Activated CD4-positive, alpha-beta T cell treated with anti-CD3 and anti-CD28 coated beads, Interleukin-2, Interleukin-4, amounts not matched to agents 100 ng/mL and 50 ng/mL, durations not matched to agents 16 hours and 8 hours (primary cell): ENCODE results near the gene ICAM3.
"Not testable (repeated sequence)": the region's sequence is repeated elsewhere in the genome, so short reads cannot be mapped to it uniquely, and the experiment has no call there.

Experiments used
- DNase-seq: peaks from one replicate; pipeline ENCODE4 v3.0.0-alpha.2; 2020; ENCODE audit warnings: low spot score

Gene ICAM3

GRCh38 chr19:10346509-10346908 is 7.1 kb upstream of the ICAM3 start:
- no peak for DNase-seq

- no peak for DNase-seq
These were observed 5.4 kb upstream of the ICAM3 start for GRCh38 chr19:10344780-10345179.

GRCh38 chr19:10343495-10343894 is 4.1 kb upstream of the ICAM3 start:
- DNase-seq, result no peak

GRCh38 chr19:10339977-10340376 is 553 bp upstream of the ICAM3 start:
- DNase-seq, result no peak

GRCh38 chr19:10338940-10339339 is 484 bp downstream of the ICAM3 start:
- no peak for DNase-seq

- DNase-seq, result not testable (repeated sequence)
These were observed 2.7 kb downstream of the ICAM3 start for GRCh38 chr19:10336725-10337124.

GRCh38 chr19:10335352-10335985 is 4.0 kb downstream of the ICAM3 start:
- DNase-seq, result no peak

- DNase-seq, result peak; percentile 33
These were observed 4.7 kb downstream of the ICAM3 start for GRCh38 chr19:10334588-10335351.

- no peak for DNase-seq
These were observed 5.5 kb downstream of the ICAM3 start for GRCh38 chr19:10333758-10334587.

- DNase-seq, result peak; percentile 99
These were observed 6.3 kb downstream of the ICAM3 start, which contains the start of gene RAVER1 for GRCh38 chr19:10332965-10333757. Gene RAVER1, minus strand, starts transcription at chr19:10333529. Its CDS starts 22 bp downstream, at chr19:10333507.

GRCh38 chr19:10332158-10332964 is 7.1 kb downstream of the ICAM3 start:
- DNase-seq, result no peak

GRCh38 chr19:10329555-10329954 is 9.9 kb downstream of the ICAM3 start:
- no peak for DNase-seq

GRCh38 chr19:10328558-10329429 is 10.6 kb downstream of the ICAM3 start:
- DNase-seq, result no peak

GRCh38 chr19:10327793-10328192 is 11.6 kb downstream of the ICAM3 start:
- DNase-seq, result no peak

GRCh38 chr19:10325732-10326131 is 13.7 kb downstream of the ICAM3 start:
- DNase-seq, result no peak

GRCh38 chr19:10321874-10322835 is 17.3 kb downstream of the ICAM3 start:
- no peak for DNase-seq

- DNase-seq, result no peak
These were observed 18.0 kb downstream of the ICAM3 start for GRCh38 chr19:10321417-10321797.

GRCh38 chr19:10320602-10321416 is 18.6 kb downstream of the ICAM3 start:
- DNase-seq, result no peak
